DOHH2 (cell line): ENCODE data around the gene KRTAP2-1.

Source experiments
- EZH2phosphoT487 ChIP-seq: fragments of 200-600 bp; sonication (generic); IDR thresholded peaks from 2 replicates; pipeline ENCODE4 v1.6.1; 2017; ENCODE audit warnings: borderline replicate concordance, mild to moderate bottlenecking, antibody characterized with exemption, low read length, moderate library complexity, mixed read lengths
- TF ChIP-seq, protein P1 (sequence below): fragments of 200-600 bp; sonication (generic); IDR thresholded peaks from one replicate; pipeline ENCODE4 v1.5.1; 2014; ENCODE audit warnings: antibody characterized with exemption, mild to moderate bottlenecking, low read depth, low read length; ENCODE audit not compliant: poor library complexity, severe bottlenecking

DNA sequence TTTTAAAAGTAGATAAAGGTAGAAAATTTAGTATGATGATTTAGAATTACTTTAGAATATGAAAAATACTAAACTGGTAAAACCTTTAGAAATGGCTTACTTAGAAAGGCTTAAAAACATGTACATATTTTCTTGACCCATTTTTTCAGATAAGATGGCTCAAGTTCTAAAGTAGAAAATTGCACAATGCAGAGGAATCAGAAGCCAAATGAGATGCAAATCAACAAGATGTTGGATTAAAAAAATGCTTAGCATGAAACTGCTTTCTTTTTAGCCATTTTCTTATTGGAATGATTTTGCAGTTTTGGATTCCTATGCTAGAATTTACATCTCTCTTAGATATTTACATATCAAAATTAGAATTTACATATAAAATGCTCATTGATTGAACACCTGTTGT, 36.7 kb downstream of the KRTAP2-1 start:
- TF ChIP-seq, protein P1, sequence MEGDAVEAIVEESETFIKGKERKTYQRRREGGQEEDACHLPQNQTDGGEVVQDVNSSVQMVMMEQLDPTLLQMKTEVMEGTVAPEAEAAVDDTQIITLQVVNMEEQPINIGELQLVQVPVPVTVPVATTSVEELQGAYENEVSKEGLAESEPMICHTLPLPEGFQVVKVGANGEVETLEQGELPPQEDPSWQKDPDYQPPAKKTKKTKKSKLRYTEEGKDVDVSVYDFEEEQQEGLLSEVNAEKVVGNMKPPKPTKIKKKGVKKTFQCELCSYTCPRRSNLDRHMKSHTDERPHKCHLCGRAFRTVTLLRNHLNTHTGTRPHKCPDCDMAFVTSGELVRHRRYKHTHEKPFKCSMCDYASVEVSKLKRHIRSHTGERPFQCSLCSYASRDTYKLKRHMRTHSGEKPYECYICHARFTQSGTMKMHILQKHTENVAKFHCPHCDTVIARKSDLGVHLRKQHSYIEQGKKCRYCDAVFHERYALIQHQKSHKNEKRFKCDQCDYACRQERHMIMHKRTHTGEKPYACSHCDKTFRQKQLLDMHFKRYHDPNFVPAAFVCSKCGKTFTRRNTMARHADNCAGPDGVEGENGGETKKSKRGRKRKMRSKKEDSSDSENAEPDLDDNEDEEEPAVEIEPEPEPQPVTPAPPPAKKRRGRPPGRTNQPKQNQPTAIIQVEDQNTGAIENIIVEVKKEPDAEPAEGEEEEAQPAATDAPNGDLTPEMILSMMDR = no peak
- TF ChIP-seq EZH2phosphoT487 = no peak
